HEK293 (cell line): Measurements from ENCODE around the gene KRT13.

ENCODE experiments used
- ATF2 ChIP-seq: fragments of 450-650 bp; formaldehyde crosslinking; IDR thresholded peaks from 2 replicates; pipeline ENCODE4 v1.5.1; 2016; ENCODE audit warnings: missing biosample characterization, missing genetic modification characterization, low read depth
- CTCF ChIP-seq: fragments of 450-650 bp; formaldehyde crosslinking; IDR thresholded peaks from 2 replicates; pipeline ENCODE4 v1.5.1; 2016; ENCODE audit warnings: missing biosample characterization, missing genetic modification characterization
- REST ChIP-seq: fragments of 450-650 bp; formaldehyde crosslinking; IDR thresholded peaks from 2 replicates; pipeline ENCODE4 v1.5.1; 2016; ENCODE audit warnings: missing biosample characterization, missing genetic modification characterization
- ZNF248 ChIP-seq: fragments of 450-650 bp; formaldehyde crosslinking; IDR thresholded peaks from 2 replicates; pipeline ENCODE4 v1.5.1; 2017; ENCODE audit warnings: missing biosample characterization, missing genetic modification characterization
- ZNF302 ChIP-seq: fragments of 450-650 bp; formaldehyde crosslinking; IDR thresholded peaks from 2 replicates; pipeline ENCODE4 v1.5.1; 2016; ENCODE audit warnings: missing biosample characterization, missing genetic modification characterization, low read depth
- ZNF530 ChIP-seq: fragments of 450-650 bp; formaldehyde crosslinking; IDR thresholded peaks from 2 replicates; pipeline ENCODE4 v1.5.1; 2016; ENCODE audit warnings: low read depth, missing biosample characterization, missing genetic modification characterization
- ZNF623 ChIP-seq: fragments of 450-650 bp; formaldehyde crosslinking; IDR thresholded peaks from 2 replicates; pipeline ENCODE4 v1.5.1; 2016; ENCODE audit warnings: missing biosample characterization, missing genetic modification characterization
- ZNF660 ChIP-seq: fragments of 450-650 bp; IDR thresholded peaks from 2 replicates; pipeline ENCODE4 v1.5.1; 2018; ENCODE audit warnings: missing biosample characterization, mild to moderate bottlenecking, missing genetic modification characterization
- ZNF677 ChIP-seq: fragments of 450-650 bp; IDR thresholded peaks from 2 replicates; pipeline ENCODE4 v1.5.0; 2018; ENCODE audit warnings: missing biosample characterization, mild to moderate bottlenecking, missing genetic modification characterization, moderate library complexity
- ZNF701 ChIP-seq: fragments of 450-650 bp; formaldehyde crosslinking; IDR thresholded peaks from 2 replicates; pipeline ENCODE4 v1.5.1; 2016; ENCODE audit warnings: missing biosample characterization, missing genetic modification characterization
- ZNF76 ChIP-seq: fragments of 450-650 bp; formaldehyde crosslinking; IDR thresholded peaks from 2 replicates; pipeline ENCODE4; 2016; ENCODE audit warnings: low read depth, missing biosample characterization, missing genetic modification characterization, borderline replicate concordance
- ZNF768 ChIP-seq: fragments of 450-650 bp; formaldehyde crosslinking; IDR thresholded peaks from 2 replicates; pipeline ENCODE4 v1.5.1; 2018; ENCODE audit warnings: missing biosample characterization, mild to moderate bottlenecking, missing genetic modification characterization
- TF ChIP-seq, protein P1 (sequence below): fragments of 450-650 bp; formaldehyde crosslinking; IDR thresholded peaks from 2 replicates; pipeline ENCODE4 v1.5.1; 2017; ENCODE audit warnings: missing biosample characterization, missing genetic modification characterization

DNA sequence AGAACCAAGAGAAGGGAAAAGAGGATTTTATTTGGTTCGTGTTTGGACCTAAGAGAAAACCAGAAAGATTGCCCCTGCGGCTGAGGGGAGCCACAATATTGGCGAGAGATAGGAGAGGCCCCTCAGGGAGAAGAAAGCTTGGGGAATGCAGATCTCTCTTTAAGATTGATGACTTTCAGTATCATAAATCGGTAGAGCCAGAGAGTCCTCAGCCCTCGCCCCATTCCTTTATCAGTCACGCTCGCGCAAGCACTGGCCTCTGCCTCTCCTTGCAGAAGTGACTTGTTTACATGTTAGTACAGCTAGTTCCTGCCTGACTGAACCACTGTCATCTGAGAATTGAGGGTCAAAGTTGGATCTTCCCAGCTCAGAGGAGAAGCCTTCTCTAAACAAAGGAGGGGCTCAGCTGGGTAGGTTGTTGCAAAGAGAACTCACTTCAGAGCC, 44.2 kb upstream of the KRT13 start:
- TF ChIP-seq ZNF530 (tag by site-specific recombination) (no peak), ZNF660 (tag by site-specific recombination) (no peak), ZNF768 (tag by site-specific recombination) (no peak), CTCF (tag by site-specific recombination) (no peak), REST (tag by site-specific recombination) (no peak), ZNF302 (tag by site-specific recombination) (no peak), ZNF248 (tag by site-specific recombination) (no peak), ZNF677 (tag by site-specific recombination) (no peak), ZNF76 (tag by site-specific recombination) (no peak), ATF2 (tag by site-specific recombination) (no peak), ZNF623 (tag by site-specific recombination) (no peak), ZNF701 (tag by site-specific recombination) (no peak)
- TF ChIP-seq, protein P1, sequence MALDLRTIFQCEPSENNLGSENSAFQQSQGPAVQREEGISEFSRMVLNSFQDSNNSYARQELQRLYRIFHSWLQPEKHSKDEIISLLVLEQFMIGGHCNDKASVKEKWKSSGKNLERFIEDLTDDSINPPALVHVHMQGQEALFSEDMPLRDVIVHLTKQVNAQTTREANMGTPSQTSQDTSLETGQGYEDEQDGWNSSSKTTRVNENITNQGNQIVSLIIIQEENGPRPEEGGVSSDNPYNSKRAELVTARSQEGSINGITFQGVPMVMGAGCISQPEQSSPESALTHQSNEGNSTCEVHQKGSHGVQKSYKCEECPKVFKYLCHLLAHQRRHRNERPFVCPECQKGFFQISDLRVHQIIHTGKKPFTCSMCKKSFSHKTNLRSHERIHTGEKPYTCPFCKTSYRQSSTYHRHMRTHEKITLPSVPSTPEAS (tag by site-specific recombination) = no peak
